GM19324 (cell line): ENCODE data around the gene C5orf52.

ENCODE experiments used
- ATAC-seq: cut with Tn5 transposase; IDR thresholded peaks from one replicate; pipeline ENCODE4 v1.9.1; 2021; ENCODE audit warnings: mild to moderate bottlenecking, moderate library complexity; ENCODE audit not compliant: unreplicated experiment, low FRiP score

C5orf52 gene

GRCh38 chr5:157670662-157671591 lies at the start of gene C5orf52:
Gene C5orf52 (plus strand): TSS chr5:157671533. CDS start chr5:157671615, 82 bp downstream.
- no peak for ATAC-seq

GRCh38 chr5:157624144-157624543 lies 47.2 kb upstream of the C5orf52 start:
- ATAC-seq: no peak

- no peak for ATAC-seq
Measured at GRCh38 chr5:157626831-157627230, 44.5 kb upstream of the C5orf52 start.

- ATAC-seq: no peak
Measured at GRCh38 chr5:157630341-157630740, 41.0 kb upstream of the C5orf52 start.

GRCh38 chr5:157640406-157641066 lies 30.8 kb upstream of the C5orf52 start:
- no peak for ATAC-seq

- no peak for ATAC-seq
Measured at GRCh38 chr5:157648275-157648990, 22.9 kb upstream of the C5orf52 start.

GRCh38 chr5:157649101-157649500 lies 22.2 kb upstream of the C5orf52 start:
- ATAC-seq: no peak

GRCh38 chr5:157650991-157651611 lies 20.2 kb upstream of the C5orf52 start:
- ATAC-seq: no peak

GRCh38 chr5:157651623-157652376 lies 19.5 kb upstream of the C5orf52 start:
- no peak for ATAC-seq

GRCh38 chr5:157652377-157652692 lies 19.0 kb upstream of the C5orf52 start, which contains the start of gene SOX30:
Gene SOX30 (minus strand): TSS chr5:157652438. CDS start chr5:157652078, 360 bp downstream.
- ATAC-seq: no peak

GRCh38 chr5:157657516-157657915 lies 13.8 kb upstream of the C5orf52 start:
- ATAC-seq: no peak

GRCh38 chr5:157658893-157659292 lies 12.4 kb upstream of the C5orf52 start:
- ATAC-seq: no peak

GRCh38 chr5:157659868-157660660 lies 11.3 kb upstream of the C5orf52 start:
- no peak for ATAC-seq

GRCh38 chr5:157665467-157666070 lies 5.8 kb upstream of the C5orf52 start:
- ATAC-seq: no peak

- ATAC-seq: no peak
Measured at GRCh38 chr5:157668356-157668755, 3.0 kb upstream of the C5orf52 start.

GRCh38 chr5:157669701-157670097 lies 1.6 kb upstream of the C5orf52 start:
- no peak for ATAC-seq

GRCh38 chr5:157671592-157672330 lies 428 bp downstream of the C5orf52 start:
- no peak for ATAC-seq

- ATAC-seq: no peak
Measured at GRCh38 chr5:157672976-157673375, 1.6 kb downstream of the C5orf52 start.
